ENCODE data around the gene ATP6V0C. TPM values are rescaled to one million over a fixed set of nuclear protein-coding genes. Genes with fewer than 3 reads are reported as not detected.

The ATP6V0C gene
- polyA plus RNA-seq, 1 donor from 2014 or later: 100 TPM

GRCh38 chr16:2465653-2466415, 47.9 kb upstream of the ATP6V0C start:
- H3K4me2 ChIP-seq (ENCODE audit: low read length): no peak overlapping the region
- no peak overlapping the region for H3K9ac ChIP-seq (ENCODE audit: low read length)
- no peaks in the 10 kb centered on the region for H3K36me3 ChIP-seq (ENCODE audit: insufficient read depth, low read length)
- no peaks in the 10 kb centered on the region for H3K79me2 ChIP-seq (replicated peaks; ENCODE audit: insufficient read depth, low read length)
- H3K9me3 ChIP-seq (ENCODE audit: low read length): no peaks in the 10 kb centered on the region
- no peak for TF ChIP-seq EZH2 (IDR thresholded peaks at IDR 0.05; ENCODE audit: borderline replicate concordance, insufficient read depth, low read length, poor library complexity, severe bottlenecking)
- no peak for TF ChIP-seq SMC3 (conservative IDR thresholded peaks at IDR 0.05; ENCODE audit: poor library complexity)
- TF ChIP-seq CTCF (IDR thresholded peaks at IDR 0.05; ENCODE audit: poor library complexity, severe bottlenecking): no peak
- TF ChIP-seq MXI1 (conservative IDR thresholded peaks at IDR 0.05; ENCODE audit: poor library complexity, severe bottlenecking): no peak
- TF ChIP-seq REST (IDR thresholded peaks at IDR 0.05; ENCODE audit: borderline replicate concordance): no peak
- TF ChIP-seq TAF1 (IDR thresholded peaks at IDR 0.05; ENCODE audit: low read depth): no peak
- no peak for TF ChIP-seq POLR2AphosphoS5 (IDR thresholded peaks at IDR 0.05)
- no peak for TF ChIP-seq EP300 (conservative IDR thresholded peaks at IDR 0.05; ENCODE audit: poor library complexity, severe bottlenecking)
- TF ChIP-seq RAD21 (conservative IDR thresholded peaks at IDR 0.05): no peak
- H4K20me1 ChIP-seq (ENCODE audit: insufficient read depth): no peaks in the 10 kb centered on the region
- no peaks in the 10 kb centered on the region for H3F3A ChIP-seq (ENCODE audit: insufficient read depth, low read length, poor library complexity, severe bottlenecking)
- no peak overlapping the region for H3K4me3 ChIP-seq (ENCODE audit: low read length)
- H3K27me3 ChIP-seq (ENCODE audit: insufficient read depth, low read depth, low read length): peaks cover 6% of the 10 kb centered on the region
- H2AFZ ChIP-seq (ENCODE audit: low read depth, low read length): no peak overlapping the region
- no peak overlapping the region for H3K27ac ChIP-seq (ENCODE audit: low read length)
- H3K9me2 ChIP-seq (ENCODE audit: insufficient read depth, low read length): no peaks in the 10 kb centered on the region

GRCh38 chr16:2466667-2467527, 46.9 kb upstream of the ATP6V0C start:
- H3K4me3 ChIP-seq (ENCODE audit: low read length): no peak overlapping the region
- no peak overlapping the region for H3K27ac ChIP-seq (ENCODE audit: low read length)
- no peaks in the 10 kb centered on the region for H3K36me3 ChIP-seq (ENCODE audit: insufficient read depth, low read length)
- H2AFZ ChIP-seq (ENCODE audit: low read depth, low read length): no peak overlapping the region
- no peak overlapping the region for H3K4me2 ChIP-seq (ENCODE audit: low read length)
- H4K20me1 ChIP-seq (ENCODE audit: insufficient read depth): no peaks in the 10 kb centered on the region
- H3F3A ChIP-seq (ENCODE audit: insufficient read depth, low read length, poor library complexity, severe bottlenecking): no peaks in the 10 kb centered on the region
- TF ChIP-seq EZH2 (IDR thresholded peaks at IDR 0.05; ENCODE audit: borderline replicate concordance, insufficient read depth, low read length, poor library complexity, severe bottlenecking): no peak
- no peak for TF ChIP-seq POLR2AphosphoS5 (IDR thresholded peaks at IDR 0.05)
- H3K9me3 ChIP-seq (ENCODE audit: low read length): no peaks in the 10 kb centered on the region
- H3K9me2 ChIP-seq (ENCODE audit: insufficient read depth, low read length): no peaks in the 10 kb centered on the region
- H3K9ac ChIP-seq (ENCODE audit: low read length): no peak overlapping the region
- H3K79me2 ChIP-seq (replicated peaks; ENCODE audit: insufficient read depth, low read length): no peaks in the 10 kb centered on the region
- peaks cover 6% of the 10 kb centered on the region for H3K27me3 ChIP-seq (ENCODE audit: insufficient read depth, low read depth, low read length)

Data from neural cell (in vitro differentiated cells).